SK-N-SH (cell line): ENCODE measurements around the gene UBE2E1. TPM values are rescaled to one million over a fixed set of nuclear protein-coding genes. Genes with fewer than 3 reads are reported as not detected.

Experiments used
- CTCF ChIA-PET: fragments of 300-600, 350-600 bp; formaldehyde crosslinking; extraction: SDS; loops from one replicate; lab custom pipeline; 2021; lab: Yijun Ruan, JAX
- POLR2A ChIA-PET: fragments of 350-600 bp; sonication (Branson Sonifier 250); formaldehyde crosslinking; extraction: SDS; loops from one replicate; lab custom pipeline; 2020; ENCODE audit warnings: antibody characterized with exemption, inconsistent platforms; lab: Yijun Ruan, JAX
- DNase-seq: peaks from one replicate; pipeline ENCODE4 v3.0.0; 2012
- H2AFZ ChIP-seq: fragments of 200-600 bp; sonication (generic); 2 replicates; pipeline ENCODE4 v1.8.1; 2016; ENCODE audit warnings: antibody characterized with exemption, mild to moderate bottlenecking, low read depth
- H3F3A ChIP-seq: fragments of 200-600 bp; sonication (generic); replicated peaks from 2 replicates; pipeline ENCODE3; 2016; ENCODE audit warnings: antibody characterized with exemption, mild to moderate bottlenecking; ENCODE audit not compliant: insufficient read depth
- H3K27ac ChIP-seq, 2 experiments: fragments of 200-500 bp in 1 of 2; fragments of 200-600 bp in 1 of 2; sonication (Bioruptor generic) in 1 of 2; sonication (generic), shearing (Covaris generic) in 1 of 2; 2 replicates each; pipeline versions ENCODE4 v1.5.1 to v1.6.1; 2014 to 2016; ENCODE audit warnings: low read depth in 2 of 2, inconsistent platforms in 1 of 2, low read length in 1 of 2, mild to moderate bottlenecking in 1 of 2, mixed read lengths in 1 of 2
- H3K27me3 ChIP-seq: fragments of 200-600 bp; sonication (generic), shearing (Covaris generic); 2 replicates; pipeline ENCODE4 v1.6.1; 2016; ENCODE audit warnings: mixed run types; ENCODE audit not compliant: insufficient read depth
- H3K36me3 ChIP-seq, 2 experiments: fragments of 200-500 bp in 1 of 2; fragments of 200-600 bp in 1 of 2; sonication (Bioruptor generic) in 1 of 2; sonication (generic) in 1 of 2; replicated peaks in 1 of 2; 2 replicates each; pipeline versions ENCODE3 to v1.5.1; 2014 to 2016; ENCODE audit warnings: low read length in 1 of 2, mild to moderate bottlenecking in 1 of 2; ENCODE audit not compliant: insufficient read depth in 2 of 2, control insufficient read depth in 1 of 2
- H3K4me1 ChIP-seq, 2 experiments: fragments of 200-500 bp in 1 of 2; fragments of 200-600 bp in 1 of 2; sonication (Bioruptor generic) in 1 of 2; sonication (generic), shearing (Covaris generic) in 1 of 2; 2 replicates each; pipeline versions ENCODE4 v1.5.1 to v1.6.1; 2014 to 2016; ENCODE audit warnings: low read depth in 1 of 2, low read length in 1 of 2, mixed run types in 1 of 2; ENCODE audit not compliant: insufficient read depth in 2 of 2, control insufficient read depth in 1 of 2
- H3K4me2 ChIP-seq: fragments of 200-600 bp; sonication (generic), shearing (Covaris generic); 2 replicates; pipeline ENCODE4 v1.6.1; 2017; ENCODE audit warnings: mixed run types
- H3K4me3 ChIP-seq, 2 experiments: fragments of 200-500 bp in 1 of 2; fragments of 200-600 bp in 1 of 2; sonication (Bioruptor generic) in 1 of 2; sonication (generic), shearing (Covaris generic) in 1 of 2; 2 replicates each; pipeline versions ENCODE4 v1.5.1 to v1.8.1; 2014 to 2016; ENCODE audit warnings: low read depth in 2 of 2, inconsistent platforms in 1 of 2, low read length in 1 of 2, mild to moderate bottlenecking in 1 of 2, mixed read lengths in 1 of 2, moderate library complexity in 1 of 2
- H3K79me2 ChIP-seq: fragments of 200-600 bp; sonication (generic); 2 replicates; pipeline ENCODE4 v1.8.1; 2017; ENCODE audit warnings: mild to moderate bottlenecking; ENCODE audit not compliant: insufficient read depth
- H3K9ac ChIP-seq: fragments of 200-600 bp; sonication (generic); 2 replicates; pipeline ENCODE4 v1.6.1; 2017; ENCODE audit warnings: mixed run types
- H3K9me2 ChIP-seq: fragments of 200-600 bp; sonication (generic); 2 replicates; pipeline ENCODE4 v1.6.1; 2017; ENCODE audit warnings: mixed run types
- H3K9me3 ChIP-seq: fragments of 200-600 bp; sonication (generic); 2 replicates; pipeline ENCODE4 v1.6.1; 2017; ENCODE audit warnings: mixed run types, mild to moderate bottlenecking, moderate library complexity
- H4K20me1 ChIP-seq: fragments of 200-600 bp; sonication (generic); 2 replicates; pipeline ENCODE4 v1.6.1; 2017; ENCODE audit warnings: mild to moderate bottlenecking, mixed run types; ENCODE audit not compliant: insufficient read depth
- FOXJ3 ChIP-seq: sonication (generic); formaldehyde crosslinking; IDR thresholded peaks from 2 replicates; pipeline ENCODE4 v1.5.1; 2020; ENCODE audit warnings: mild to moderate bottlenecking, missing genetic modification reagents
- JUND ChIP-seq: IDR thresholded peaks from 2 replicates; pipeline ENCODE4 v1.4.0; 2012
- MXI1 ChIP-seq: IDR thresholded peaks from 2 replicates; pipeline ENCODE4 v1.6.1; 2012; ENCODE audit warnings: mild to moderate bottlenecking, low read depth, low read length, improper control_type of control experiment
- NRF1 ChIP-seq: IDR thresholded peaks from 2 replicates; pipeline ENCODE4 v1.6.1; 2012; ENCODE audit warnings: low read depth, mild to moderate bottlenecking, low read length
- POLR2AphosphoS5 ChIP-seq: IDR thresholded peaks from 2 replicates; pipeline ENCODE4 v1.6.1; 2012; ENCODE audit warnings: low read depth, low read length
- RAD21 ChIP-seq: IDR thresholded peaks from 2 replicates; pipeline ENCODE4 v1.6.1; 2012; ENCODE audit warnings: mild to moderate bottlenecking, low read length
- RFX5 ChIP-seq: IDR thresholded peaks from 2 replicates; pipeline ENCODE4 v1.6.1; 2012; ENCODE audit warnings: mild to moderate bottlenecking, improper control_type of control experiment, low read length
- SIN3A ChIP-seq: IDR thresholded peaks from 2 replicates; pipeline ENCODE4 v1.6.1; 2012; ENCODE audit warnings: low read depth, mild to moderate bottlenecking, low read length, moderate library complexity, borderline replicate concordance
- SMC3 ChIP-seq: IDR thresholded peaks from 2 replicates; pipeline ENCODE4 v1.6.1; 2012; ENCODE audit warnings: low read depth, low read length, improper control_type of control experiment
- TEAD4 ChIP-seq: IDR thresholded peaks from 2 replicates; pipeline ENCODE4 v1.4.0; 2012; ENCODE audit warnings: mild to moderate bottlenecking, borderline replicate concordance; ENCODE audit not compliant: insufficient read depth
- WGBS: methylation state at CpG from one replicate; pipeline ENCODE4 v1.1.6; 2017; ENCODE audit warnings: low lambda C conversion rate; 5-methylcytosine and 5-hydroxymethylcytosine counted together
- polyA plus RNA-seq, 3 experiments: library from polyadenylated mRNA; depleted of rRNA; stranded (reverse); fragments of >200 nt; gene quantifications; 2 replicates each; pipeline ENCODE4 v1.2.3, GENCODE V29; 2012
- TF ChIP-seq, protein P1 (sequence below): IDR thresholded peaks from 2 replicates; pipeline ENCODE4; 2012
- TF ChIP-seq, protein P2 (sequence below): IDR thresholded peaks from 2 replicates; pipeline ENCODE4 v1.4.0; 2012; ENCODE audit warnings: low read depth, borderline replicate concordance
- TF ChIP-seq, protein P3 (sequence below): IDR thresholded peaks from 2 replicates; pipeline ENCODE4 v1.6.1; 2012; ENCODE audit warnings: mild to moderate bottlenecking, low read depth, low read length, moderate library complexity

The UBE2E1 gene
- polyA plus RNA-seq, 1 of the 3 experiments (the other 2 are of a cell fraction): 59.9 TPM

DNA sequence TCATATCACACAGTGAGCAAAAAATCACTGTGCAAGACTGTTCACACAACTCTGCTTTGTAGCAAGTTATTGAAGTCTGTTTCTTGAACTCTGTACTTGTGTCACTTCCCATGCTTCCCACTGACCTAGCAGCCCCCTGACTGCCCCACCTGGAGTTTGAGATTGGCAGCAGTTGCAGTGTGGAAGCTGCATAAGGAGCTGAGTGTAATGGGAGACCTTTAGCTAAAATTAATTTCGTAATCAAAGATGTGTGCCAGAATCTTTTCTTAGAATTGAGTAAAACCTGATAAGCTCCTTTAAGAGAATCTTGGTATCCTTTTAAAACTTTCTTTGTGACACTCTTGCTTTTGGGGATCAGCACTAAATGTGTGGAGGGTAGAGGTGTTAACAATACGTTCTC is 68.2 kb downstream of the UBE2E1 start:
- Histone ChIP-seq H3K9me2 (no peaks in the 10 kb centered on the region), H3K4me3 (no peak overlapping the region), H4K20me1 (peaks cover 50% of the 10 kb centered on the region), H3K79me2 (peaks cover 34% of the 10 kb centered on the region), H3K36me3 (no peaks in the 10 kb centered on the region), H3K27ac (no peak overlapping the region), H3K4me1 (peaks cover 8 to 21% of the 10 kb centered on the region in 2 experiments), H3K9ac (no peak overlapping the region), H2AFZ (no peak overlapping the region), H3F3A (no peaks in the 10 kb centered on the region), H3K9me3 (no peaks in the 10 kb centered on the region), H3K27me3 (no peaks in the 10 kb centered on the region), H3K4me2 (no peak overlapping the region)
- no peak for DNase-seq
- CTCF ChIA-PET: interaction anchor here (0.6 to 2.5 kb wide), 3 partner anchors 14 to 604 kb away, joined by 3 to 5 read pairs (median 5); no protein-coding TSS in a partner anchor
- 86% methylated on average over 2 of the region's 2 CpGs for WGBS
- POLR2A ChIA-PET: no interaction called here
- no peak for TF ChIP-seq SMC3
- no peak for TF ChIP-seq FOXJ3 (CRISPR knock-in tag)
- TF ChIP-seq, protein P1, sequence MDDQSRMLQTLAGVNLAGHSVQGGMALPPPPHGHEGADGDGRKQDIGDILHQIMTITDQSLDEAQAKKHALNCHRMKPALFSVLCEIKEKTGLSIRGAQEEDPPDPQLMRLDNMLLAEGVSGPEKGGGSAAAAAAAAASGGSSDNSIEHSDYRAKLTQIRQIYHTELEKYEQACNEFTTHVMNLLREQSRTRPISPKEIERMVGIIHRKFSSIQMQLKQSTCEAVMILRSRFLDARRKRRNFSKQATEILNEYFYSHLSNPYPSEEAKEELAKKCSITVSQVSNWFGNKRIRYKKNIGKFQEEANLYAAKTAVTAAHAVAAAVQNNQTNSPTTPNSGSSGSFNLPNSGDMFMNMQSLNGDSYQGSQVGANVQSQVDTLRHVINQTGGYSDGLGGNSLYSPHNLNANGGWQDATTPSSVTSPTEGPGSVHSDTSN: no peak

DNA sequence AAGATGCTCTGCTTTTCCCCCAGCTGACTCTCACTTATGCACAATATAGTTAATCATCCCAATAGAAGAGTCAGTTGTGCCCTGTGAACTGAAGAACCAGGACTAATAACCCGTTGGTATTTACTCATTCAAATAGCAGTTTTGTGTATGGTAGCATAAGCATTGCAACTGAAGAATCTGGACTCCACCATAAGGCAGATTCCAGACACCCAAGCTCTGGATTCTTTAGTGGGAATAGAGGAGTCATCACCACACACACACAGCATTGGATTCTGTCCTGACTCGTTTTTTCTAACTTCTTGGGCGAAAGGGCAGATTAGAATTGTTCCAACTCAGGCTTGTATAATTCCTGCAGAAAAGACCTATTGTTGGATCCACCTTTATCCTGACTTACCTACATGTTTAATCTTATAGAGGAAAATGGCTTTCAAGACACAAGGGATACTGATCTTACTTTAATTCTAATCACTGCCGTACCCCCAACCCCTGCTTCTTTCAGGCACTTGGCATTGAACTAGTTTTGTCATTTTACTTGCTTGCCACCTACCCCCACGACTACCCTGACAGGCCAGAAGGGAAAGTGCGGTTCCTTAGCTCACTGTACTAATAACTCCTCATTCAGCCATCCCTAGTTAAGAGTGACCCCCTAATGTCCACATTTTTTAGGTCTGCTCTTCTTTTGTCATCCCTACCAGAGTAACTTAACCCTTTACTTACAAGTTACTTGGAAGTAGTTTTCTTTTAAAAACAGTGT is 68.8 kb downstream of the UBE2E1 start:
- TF ChIP-seq FOXJ3 (CRISPR knock-in tag): no peak
- no peak for TF ChIP-seq RAD21
- TF ChIP-seq SIN3A: no peak
- no peak for TF ChIP-seq MXI1
- peaks cover 8 to 21% of the 10 kb centered on the region in 2 experiments for H3K4me1 ChIP-seq
- 77% methylated on average over 6 of the region's 6 CpGs for WGBS
- H3K4me3 ChIP-seq: no peak overlapping the region
- DNase-seq: no peak
- peaks cover 34% of the 10 kb centered on the region for H3K79me2 ChIP-seq
- H3K27me3 ChIP-seq: no peaks in the 10 kb centered on the region
- H3K9me3 ChIP-seq: no peaks in the 10 kb centered on the region
- peaks cover 54% of the 10 kb centered on the region for H4K20me1 ChIP-seq
- ChIA-PET POLR2A (no interaction called here), CTCF (interaction anchor here (0.6 to 2.5 kb wide), 6 partner anchors 14 to 847 kb away, joined by 3 to 6 read pairs (median 5); no protein-coding TSS in a partner anchor)
- H3F3A ChIP-seq: no peaks in the 10 kb centered on the region
- no peak overlapping the region for H3K27ac ChIP-seq
- no peak overlapping the region for H2AFZ ChIP-seq
- no peaks in the 10 kb centered on the region for H3K36me3 ChIP-seq
- no peak overlapping the region for H3K4me2 ChIP-seq
- no peak overlapping the region for H3K9ac ChIP-seq
- no peaks in the 10 kb centered on the region for H3K9me2 ChIP-seq

DNA sequence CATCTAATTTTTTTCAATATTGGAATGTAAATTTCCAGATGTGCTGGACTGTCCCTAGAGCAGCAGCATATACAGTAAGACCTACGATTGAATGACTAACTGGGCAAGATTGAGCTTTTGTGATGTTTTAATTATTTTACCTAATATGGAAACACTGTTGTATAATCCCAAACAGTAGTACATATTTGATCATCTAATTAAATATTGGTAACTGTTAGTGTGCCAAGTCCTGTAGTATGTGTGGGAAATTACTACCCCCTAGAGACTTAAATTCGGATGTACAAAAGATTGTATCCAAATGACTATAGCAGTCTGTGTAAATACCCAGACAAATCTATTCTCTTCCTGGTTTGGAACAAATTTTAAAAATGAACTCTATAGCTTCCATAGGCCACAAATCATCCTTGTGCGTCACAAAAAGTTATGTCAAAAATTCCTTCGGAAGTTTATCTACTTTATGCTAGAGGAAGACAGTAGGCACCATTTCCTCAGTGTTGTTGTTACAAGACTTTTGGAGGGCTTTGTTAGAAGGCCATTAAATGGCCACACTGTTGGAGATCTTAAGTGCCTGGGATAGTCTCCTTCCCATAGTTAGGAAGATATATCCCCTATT is 69.5 kb downstream of the UBE2E1 start:
- H3K27ac ChIP-seq: no peak overlapping the region
- no peak overlapping the region for H3K4me3 ChIP-seq
- TF ChIP-seq, protein P2, sequence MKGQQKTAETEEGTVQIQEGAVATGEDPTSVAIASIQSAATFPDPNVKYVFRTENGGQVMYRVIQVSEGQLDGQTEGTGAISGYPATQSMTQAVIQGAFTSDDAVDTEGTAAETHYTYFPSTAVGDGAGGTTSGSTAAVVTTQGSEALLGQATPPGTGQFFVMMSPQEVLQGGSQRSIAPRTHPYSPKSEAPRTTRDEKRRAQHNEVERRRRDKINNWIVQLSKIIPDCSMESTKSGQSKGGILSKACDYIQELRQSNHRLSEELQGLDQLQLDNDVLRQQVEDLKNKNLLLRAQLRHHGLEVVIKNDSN: no peak
- no peak for TF ChIP-seq MXI1
- TF ChIP-seq JUND: no peak
- TF ChIP-seq, protein P3, sequence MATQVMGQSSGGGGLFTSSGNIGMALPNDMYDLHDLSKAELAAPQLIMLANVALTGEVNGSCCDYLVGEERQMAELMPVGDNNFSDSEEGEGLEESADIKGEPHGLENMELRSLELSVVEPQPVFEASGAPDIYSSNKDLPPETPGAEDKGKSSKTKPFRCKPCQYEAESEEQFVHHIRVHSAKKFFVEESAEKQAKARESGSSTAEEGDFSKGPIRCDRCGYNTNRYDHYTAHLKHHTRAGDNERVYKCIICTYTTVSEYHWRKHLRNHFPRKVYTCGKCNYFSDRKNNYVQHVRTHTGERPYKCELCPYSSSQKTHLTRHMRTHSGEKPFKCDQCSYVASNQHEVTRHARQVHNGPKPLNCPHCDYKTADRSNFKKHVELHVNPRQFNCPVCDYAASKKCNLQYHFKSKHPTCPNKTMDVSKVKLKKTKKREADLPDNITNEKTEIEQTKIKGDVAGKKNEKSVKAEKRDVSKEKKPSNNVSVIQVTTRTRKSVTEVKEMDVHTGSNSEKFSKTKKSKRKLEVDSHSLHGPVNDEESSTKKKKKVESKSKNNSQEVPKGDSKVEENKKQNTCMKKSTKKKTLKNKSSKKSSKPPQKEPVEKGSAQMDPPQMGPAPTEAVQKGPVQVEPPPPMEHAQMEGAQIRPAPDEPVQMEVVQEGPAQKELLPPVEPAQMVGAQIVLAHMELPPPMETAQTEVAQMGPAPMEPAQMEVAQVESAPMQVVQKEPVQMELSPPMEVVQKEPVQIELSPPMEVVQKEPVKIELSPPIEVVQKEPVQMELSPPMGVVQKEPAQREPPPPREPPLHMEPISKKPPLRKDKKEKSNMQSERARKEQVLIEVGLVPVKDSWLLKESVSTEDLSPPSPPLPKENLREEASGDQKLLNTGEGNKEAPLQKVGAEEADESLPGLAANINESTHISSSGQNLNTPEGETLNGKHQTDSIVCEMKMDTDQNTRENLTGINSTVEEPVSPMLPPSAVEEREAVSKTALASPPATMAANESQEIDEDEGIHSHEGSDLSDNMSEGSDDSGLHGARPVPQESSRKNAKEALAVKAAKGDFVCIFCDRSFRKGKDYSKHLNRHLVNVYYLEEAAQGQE: no peak
- TF ChIP-seq RFX5: no peak
- TF ChIP-seq, protein P1: no peak
- TF ChIP-seq NRF1: no peak
- TF ChIP-seq POLR2AphosphoS5: no peak
- TF ChIP-seq TEAD4: no peak

More for the DNA sequence above, 69.5 kb downstream of the UBE2E1 start:
- CTCF ChIA-PET: interaction anchor here (0.6 to 2.5 kb wide), 4 partner anchors 13 to 848 kb away, joined by 3 to 6 read pairs (median 5); no protein-coding TSS in a partner anchor
- no peaks in the 10 kb centered on the region for H3K9me2 ChIP-seq
- no peaks in the 10 kb centered on the region for H3F3A ChIP-seq
- H3K4me2 ChIP-seq: no peak overlapping the region
- no peaks in the 10 kb centered on the region for H3K27me3 ChIP-seq
- no peak overlapping the region for H2AFZ ChIP-seq
- peaks cover 34% of the 10 kb centered on the region for H3K79me2 ChIP-seq
- no peak for DNase-seq
- H3K9me3 ChIP-seq: no peaks in the 10 kb centered on the region
- peaks cover 48% of the 10 kb centered on the region for H4K20me1 ChIP-seq
- POLR2A ChIA-PET: no interaction called here
- peaks cover 8 to 21% of the 10 kb centered on the region in 2 experiments for H3K4me1 ChIP-seq
- H3K36me3 ChIP-seq: no peaks in the 10 kb centered on the region
- WGBS: 80% methylated on average over 4 of the region's 4 CpGs
- H3K9ac ChIP-seq: no peak overlapping the region
